Forelimb muscle (tissue), 1 donor: ENCODE results near the gene ACTN2. TPM values are rescaled to one million over a fixed set of nuclear protein-coding genes. Genes with fewer than 3 reads are reported as not detected.

Experiments used
- DNase-seq: peaks from one replicate; pipeline ENCODE4 v3.0.0-alpha.2; 2013; ENCODE audit warnings: low read depth
- polyA plus RNA-seq: library from polyadenylated mRNA; unstranded; fragments of 120-200 nt; gene quantifications from one replicate; pipeline ENCODE4 v1.2.1, GENCODE V29; 2013; ENCODE audit not compliant: insufficient read length

ACTN2 gene
- polyA plus RNA-seq, 1 donor: 2,397 TPM

- no peak for DNase-seq
Measured at GRCh38 chr1:236691348-236691747, 5.0 kb downstream of the ACTN2 start.

GRCh38 chr1:236692128-236692527 lies 5.8 kb downstream of the ACTN2 start:
- no peak for DNase-seq

- no peak for DNase-seq
Measured at GRCh38 chr1:236692742-236693141, 6.4 kb downstream of the ACTN2 start.

- no peak for DNase-seq
Measured at GRCh38 chr1:236699366-236699765, 13.1 kb downstream of the ACTN2 start.

- DNase-seq: no peak
Measured at GRCh38 chr1:236700903-236701302, 14.6 kb downstream of the ACTN2 start.

- no peak for DNase-seq
Measured at GRCh38 chr1:236701782-236702181, 15.5 kb downstream of the ACTN2 start.

- DNase-seq: no peak
Measured at GRCh38 chr1:236702791-236703394, 16.6 kb downstream of the ACTN2 start.

GRCh38 chr1:236705771-236706170 lies 19.5 kb downstream of the ACTN2 start:
- DNase-seq: no peak

- DNase-seq: no peak
Measured at GRCh38 chr1:236706183-236706582, 19.9 kb downstream of the ACTN2 start.

GRCh38 chr1:236710328-236710892 lies 24.1 kb downstream of the ACTN2 start:
- DNase-seq: no peak

- DNase-seq: peak; percentile 28
Measured at GRCh38 chr1:236716160-236716559, 29.9 kb downstream of the ACTN2 start.

- DNase-seq: no peak
Measured at GRCh38 chr1:236717811-236718210, 31.5 kb downstream of the ACTN2 start.

GRCh38 chr1:236718328-236718727 lies 32.0 kb downstream of the ACTN2 start:
- DNase-seq: no peak

- no peak for DNase-seq
Measured at GRCh38 chr1:236720206-236720605, 33.9 kb downstream of the ACTN2 start.

GRCh38 chr1:236720611-236721010 lies 34.3 kb downstream of the ACTN2 start:
- DNase-seq: no peak

GRCh38 chr1:236724049-236724448 lies 37.8 kb downstream of the ACTN2 start:
- DNase-seq: no peak

- DNase-seq: no peak
Measured at GRCh38 chr1:236724506-236724905, 38.2 kb downstream of the ACTN2 start.

- no peak for DNase-seq
Measured at GRCh38 chr1:236725668-236726067, 39.4 kb downstream of the ACTN2 start.

- no peak for DNase-seq
Measured at GRCh38 chr1:236727521-236727920, 41.2 kb downstream of the ACTN2 start.

- DNase-seq: no peak
Measured at GRCh38 chr1:236728752-236729151, 42.5 kb downstream of the ACTN2 start.

GRCh38 chr1:236733653-236734052 lies 47.4 kb downstream of the ACTN2 start:
- DNase-seq: no peak

- DNase-seq: no peak
Measured at GRCh38 chr1:236734141-236734765, 48.0 kb downstream of the ACTN2 start.

- no peak for DNase-seq
Measured at GRCh38 chr1:236736761-236737160, 50.5 kb downstream of the ACTN2 start.
